ENCODE data around the gene SH3RF3.
A peak's percentile ranks its signal among the peaks of the same experiment; 100 is the strongest.
"Not testable (repeated sequence)": the region's sequence is repeated elsewhere in the genome, so short reads cannot be mapped to it uniquely, and the experiment has no call there.

The SH3RF3 gene

DNA sequence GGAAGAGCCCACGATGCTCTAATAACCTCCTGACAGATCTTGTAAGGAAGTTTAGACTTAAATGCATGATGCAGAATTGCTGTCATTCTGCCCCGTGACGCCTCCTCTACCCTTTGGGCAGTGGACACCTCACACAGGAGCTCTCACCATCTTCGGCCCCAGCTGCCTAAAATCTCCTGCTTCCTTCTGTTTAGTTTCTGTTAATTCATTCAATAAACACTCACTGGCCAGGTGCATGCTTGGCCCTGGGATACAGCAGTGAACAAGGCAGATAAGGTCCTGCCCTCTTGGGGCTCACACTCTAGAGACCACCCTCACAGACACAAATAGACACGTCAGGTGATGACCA is 403.7 kb downstream of the SH3RF3 start:
- DNase-seq: no peak

DNA sequence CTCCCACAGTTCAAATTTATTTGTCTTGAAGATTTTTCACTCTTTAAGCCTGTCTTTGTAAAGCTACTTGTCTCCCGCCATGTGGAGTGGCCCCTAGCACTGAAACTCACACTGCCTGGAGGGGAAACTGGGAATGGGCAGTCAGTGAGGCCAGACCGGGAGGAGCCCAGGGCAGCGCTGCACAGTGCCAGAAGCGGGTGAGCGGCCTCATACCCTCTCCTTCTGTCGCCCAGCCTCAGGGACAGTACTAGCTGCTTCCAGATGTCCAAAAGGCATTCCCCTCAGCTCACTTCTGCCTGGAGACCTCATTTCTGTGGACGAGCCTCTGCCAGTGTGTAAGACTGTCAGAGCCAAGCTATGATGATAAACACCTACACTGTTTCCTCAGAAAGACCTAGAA is 404.8 kb downstream of the SH3RF3 start:
- DNase-seq: no peak

DNA sequence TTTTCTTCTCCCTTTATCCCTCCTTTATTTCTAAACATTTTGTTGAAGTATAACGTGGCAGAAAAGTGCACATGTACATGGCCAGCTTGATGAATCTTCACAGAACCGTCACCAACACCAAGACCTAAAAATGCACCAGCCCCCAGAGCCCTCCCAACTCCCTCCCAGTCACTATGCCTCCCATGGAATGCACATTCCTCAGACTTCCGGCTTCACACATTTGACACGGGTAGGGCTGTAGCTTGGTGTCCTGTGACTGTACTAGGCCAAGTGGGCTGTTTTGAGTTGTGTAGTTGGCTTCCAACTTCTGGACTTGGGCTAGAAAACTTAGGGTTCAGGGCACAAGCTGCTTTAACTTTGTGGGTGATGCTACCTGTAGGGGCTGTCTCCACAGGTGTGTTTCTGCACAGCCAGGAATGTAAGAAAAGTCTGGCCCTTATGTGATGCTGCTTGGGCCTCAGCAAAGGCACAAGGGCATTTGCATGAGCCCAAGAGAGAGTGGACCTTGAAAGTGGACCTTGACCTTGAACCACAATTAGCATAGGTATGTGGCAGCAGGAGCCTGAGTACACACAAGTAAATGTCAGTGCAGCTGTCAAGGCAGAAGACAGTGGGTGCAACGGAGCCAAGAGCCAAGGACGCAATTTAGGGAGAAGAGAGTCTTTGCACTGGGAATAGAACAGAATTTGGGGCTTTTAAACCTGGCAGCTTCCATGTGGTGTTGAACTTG is 406.4 kb downstream of the SH3RF3 start:
- no peak for DNase-seq

DNA sequence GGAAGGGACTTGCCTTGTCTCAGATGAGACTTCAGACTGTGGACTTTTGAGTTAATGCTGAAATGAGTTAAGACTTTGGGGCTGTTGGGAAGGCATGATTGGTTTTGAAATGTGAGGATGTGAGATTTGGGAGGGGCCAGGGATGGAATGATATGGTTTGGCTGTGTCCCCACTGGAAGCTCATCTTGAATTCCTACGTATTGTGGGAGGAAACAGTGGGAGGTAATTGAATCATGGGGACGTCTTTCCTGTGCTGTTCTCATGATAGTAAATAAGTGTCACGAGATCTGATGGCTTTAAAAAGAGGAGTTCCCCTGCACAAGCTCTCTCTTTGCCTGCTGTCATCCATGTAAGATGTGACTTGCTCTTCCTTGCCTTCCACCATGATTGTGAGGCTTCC is 407.6 kb downstream of the SH3RF3 start:
- not testable (repeated sequence) for DNase-seq

DNA sequence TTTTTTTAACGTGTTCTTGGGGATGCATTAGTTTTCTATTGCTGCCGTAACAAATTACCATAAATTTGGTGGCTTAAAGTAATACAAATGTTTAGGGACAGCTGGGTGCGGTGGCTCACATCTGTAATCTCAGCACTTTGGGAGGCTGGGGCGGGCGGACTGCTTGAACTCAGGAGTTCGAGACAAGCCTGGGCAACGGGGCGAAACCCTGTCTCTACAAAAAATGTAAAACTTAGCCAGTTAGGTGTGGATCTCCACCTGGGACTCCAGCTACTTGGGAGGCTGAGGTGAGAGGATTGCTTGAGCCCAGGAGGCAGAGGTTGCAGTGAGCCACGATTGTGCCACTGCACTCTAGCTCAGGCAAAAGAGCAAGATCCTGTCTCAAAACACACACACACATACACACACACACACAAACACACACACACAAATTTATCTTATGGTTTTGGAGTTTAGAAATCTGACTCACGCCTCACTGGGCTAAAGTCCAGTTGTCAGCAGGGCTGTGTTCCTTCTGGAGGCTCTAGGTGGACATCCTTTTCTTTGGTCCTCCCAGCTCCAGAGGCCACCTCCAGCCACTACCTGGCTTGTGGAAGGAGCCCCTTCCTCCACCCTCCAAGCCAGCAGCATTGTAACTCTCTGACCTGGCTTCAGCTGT is 408.7 kb downstream of the SH3RF3 start:
- no peak for DNase-seq

DNA sequence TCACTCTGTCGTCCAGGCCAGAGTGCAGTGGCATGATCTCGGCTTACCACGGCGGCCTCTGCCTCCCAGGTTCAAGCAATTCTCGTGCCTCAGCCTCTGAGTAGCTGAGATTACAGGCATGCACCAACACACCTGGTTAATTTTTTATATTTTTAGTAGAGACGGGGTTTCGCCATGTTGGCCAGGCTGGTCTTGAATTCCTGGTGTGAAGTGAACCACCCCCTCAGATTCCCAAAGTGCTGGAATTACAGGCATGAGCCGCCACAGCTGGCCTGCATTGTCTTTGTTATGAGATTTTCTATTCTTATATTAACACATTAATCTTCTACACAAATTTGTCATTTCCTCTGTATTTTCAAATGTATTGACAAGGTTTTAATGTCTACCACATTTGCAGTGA is 409.5 kb downstream of the SH3RF3 start:
- no peak for DNase-seq

DNA sequence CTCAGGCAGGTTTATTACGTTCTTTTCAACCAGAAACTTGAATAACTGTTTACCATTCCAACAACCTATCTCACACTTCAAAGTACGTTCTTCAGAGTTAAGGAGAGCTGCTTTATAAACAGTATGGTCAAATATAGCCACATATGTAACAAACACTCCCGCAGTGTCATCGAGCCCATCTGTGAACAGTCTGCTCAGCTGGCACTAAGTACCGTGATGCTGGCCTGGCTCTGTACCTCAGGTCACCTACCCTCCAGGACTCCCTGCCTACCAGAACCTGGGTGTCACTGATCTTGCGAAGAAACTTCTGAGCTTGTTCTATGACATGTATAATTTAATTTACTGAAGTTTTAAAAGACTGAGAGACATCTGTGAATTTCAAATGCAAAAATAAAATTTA is 413.4 kb downstream of the SH3RF3 start:
- no peak for DNase-seq

DNA sequence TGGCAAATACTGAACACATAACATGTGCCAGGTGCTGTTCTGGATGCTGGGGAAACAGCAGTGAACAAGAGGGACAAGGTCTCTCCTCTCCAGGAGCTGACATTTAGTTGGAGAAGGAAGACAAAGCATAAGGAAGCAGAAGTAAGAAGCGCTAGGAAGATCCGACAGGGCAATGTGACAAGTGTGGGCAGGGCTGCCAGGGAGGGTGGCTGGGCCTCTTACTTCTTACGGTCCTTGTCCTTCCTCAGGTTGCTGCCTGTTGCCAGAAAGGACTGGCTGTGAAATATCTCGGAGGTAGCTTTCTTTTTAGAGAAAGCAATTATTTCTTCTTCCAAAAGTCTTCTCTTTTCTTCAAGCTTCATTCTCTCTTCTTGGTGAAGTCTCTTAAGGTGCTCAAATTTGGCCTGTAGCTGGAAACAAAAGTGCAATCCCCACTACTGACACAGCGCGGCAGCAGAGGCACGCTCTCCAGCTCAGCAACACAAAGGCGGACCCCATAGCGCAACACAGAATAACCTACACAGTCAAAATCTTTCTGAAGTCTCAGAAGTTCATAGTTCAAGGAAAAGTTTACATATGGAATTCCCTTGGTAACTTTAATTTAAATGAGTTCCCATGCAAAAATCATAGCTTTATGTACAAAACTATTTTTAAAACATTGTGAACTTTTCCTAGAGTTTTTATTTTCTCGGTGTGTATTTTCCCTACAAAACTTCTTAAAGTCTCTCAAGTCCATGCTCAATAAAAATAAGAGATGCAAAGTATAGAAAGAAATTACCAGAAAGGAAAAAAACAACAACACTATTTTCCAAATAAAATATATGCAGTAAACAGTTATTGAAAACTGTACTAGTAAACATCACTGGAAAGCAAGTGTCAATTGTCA is 417.1 kb downstream of the SH3RF3 start:
- DNase-seq: peak; percentile 65 to 74

DNA sequence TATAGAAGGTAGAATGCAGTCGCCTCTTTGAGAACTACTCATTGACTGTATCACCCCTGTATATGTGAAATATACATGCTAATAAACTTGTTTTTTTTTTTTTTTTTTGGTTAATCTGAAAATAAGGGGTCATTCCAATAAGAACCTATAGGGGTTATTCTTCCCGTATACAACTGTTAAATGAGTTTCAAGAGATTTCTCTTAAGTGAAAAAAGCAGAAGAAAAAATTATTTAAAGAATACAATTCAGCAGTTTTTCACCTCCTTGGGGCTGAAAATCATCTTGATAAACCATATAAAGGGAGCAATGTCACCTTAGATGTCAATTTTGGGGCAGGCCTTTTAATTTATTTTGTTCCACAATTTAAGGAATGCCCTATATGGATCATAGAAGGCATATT is 418.3 kb downstream of the SH3RF3 start:
- no peak for DNase-seq

DNA sequence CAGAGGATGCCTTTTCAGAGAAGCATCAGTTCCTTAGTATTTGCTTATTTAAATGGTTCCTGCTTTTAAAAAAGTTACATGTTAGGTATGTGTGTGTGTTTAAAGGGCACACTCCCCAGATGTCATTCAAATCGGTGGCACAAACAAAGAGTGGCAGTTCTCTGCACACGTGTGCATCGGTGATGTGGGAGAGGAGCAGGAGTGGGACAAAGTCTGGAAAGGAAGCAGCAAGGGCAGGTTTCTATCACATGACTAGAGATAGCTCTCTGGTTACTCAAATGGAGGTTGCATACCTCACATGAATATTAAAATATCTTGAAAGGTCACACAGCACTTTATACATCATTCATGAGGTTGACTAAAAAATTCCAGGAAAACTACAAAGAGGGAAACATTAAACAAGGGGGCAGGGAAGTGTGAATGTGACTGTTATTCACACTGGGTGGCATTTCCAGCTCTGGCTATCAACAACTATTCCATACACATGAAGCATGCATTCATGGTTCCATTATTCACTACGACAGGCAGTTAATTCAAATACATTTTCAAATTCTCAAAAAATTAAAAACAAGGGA is 420.1 kb downstream of the SH3RF3 start:
- no peak for DNase-seq

Data from stimulated activated CD4-positive, alpha-beta T cell treated with anti-CD3 and anti-CD28 coated beads, Interleukin-2, amount 100 ng/mL, for 24 hours (primary cell).